RWPE1 (cell line): ENCODE results near the gene YTHDC1.
"Not testable (repeated sequence)": the region's sequence is repeated elsewhere in the genome, so short reads cannot be mapped to it uniquely, and the experiment has no call there.

ENCODE experiments used
- CTCF ChIA-PET: fragments of 350-600 bp; sonication (Branson Sonifier 250); formaldehyde crosslinking; extraction: SDS; loops from one replicate; lab custom pipeline; 2021; lab: Yijun Ruan, JAX
- POLR2A ChIA-PET: fragments of 400-600 bp; formaldehyde crosslinking; extraction: SDS; loops from one replicate; lab custom pipeline; 2020; ENCODE audit warnings: antibody characterized with exemption; ENCODE audit not compliant: low non-redundant PET; lab: Yijun Ruan, JAX
- DNase-seq: peaks from one replicate; pipeline ENCODE4 v3.0.0; 2012; ENCODE audit warnings: low spot score
- H3K27ac ChIP-seq: fragments of 450-650 bp; 2 replicates; pipeline ENCODE4 v1.5.1; 2017
- TF ChIP-seq, protein P1 (sequence below): fragments of 450-650 bp; conservative IDR thresholded peaks from 2 replicates; pipeline ENCODE4 v1.5.1; 2017; ENCODE audit warnings: low read depth, mild to moderate bottlenecking

Gene YTHDC1

DNA sequence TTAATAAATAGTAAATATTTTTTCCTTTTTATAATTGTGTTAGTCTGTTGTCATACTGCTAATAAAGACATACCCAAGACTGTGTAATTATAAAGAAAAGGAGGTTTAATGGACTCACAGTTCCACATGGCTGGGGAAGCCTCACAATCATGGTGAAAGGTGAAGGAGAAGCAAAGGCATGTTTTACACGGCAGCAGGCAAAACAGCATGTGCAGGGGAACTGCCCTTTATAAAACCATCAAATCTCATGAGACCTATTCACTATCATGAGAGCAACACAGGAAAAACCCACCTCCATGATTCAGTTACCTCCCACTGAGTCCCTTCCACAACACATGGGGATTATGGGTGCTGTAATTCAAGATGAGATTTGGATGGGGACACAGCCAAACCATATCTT, 58.6 kb downstream of the YTHDC1 start:
- no peak overlapping the region for H3K27ac ChIP-seq
- DNase-seq: no peak
- CTCF ChIA-PET: no interaction called here
- POLR2A ChIA-PET: no interaction called here
- TF ChIP-seq, protein P1, sequence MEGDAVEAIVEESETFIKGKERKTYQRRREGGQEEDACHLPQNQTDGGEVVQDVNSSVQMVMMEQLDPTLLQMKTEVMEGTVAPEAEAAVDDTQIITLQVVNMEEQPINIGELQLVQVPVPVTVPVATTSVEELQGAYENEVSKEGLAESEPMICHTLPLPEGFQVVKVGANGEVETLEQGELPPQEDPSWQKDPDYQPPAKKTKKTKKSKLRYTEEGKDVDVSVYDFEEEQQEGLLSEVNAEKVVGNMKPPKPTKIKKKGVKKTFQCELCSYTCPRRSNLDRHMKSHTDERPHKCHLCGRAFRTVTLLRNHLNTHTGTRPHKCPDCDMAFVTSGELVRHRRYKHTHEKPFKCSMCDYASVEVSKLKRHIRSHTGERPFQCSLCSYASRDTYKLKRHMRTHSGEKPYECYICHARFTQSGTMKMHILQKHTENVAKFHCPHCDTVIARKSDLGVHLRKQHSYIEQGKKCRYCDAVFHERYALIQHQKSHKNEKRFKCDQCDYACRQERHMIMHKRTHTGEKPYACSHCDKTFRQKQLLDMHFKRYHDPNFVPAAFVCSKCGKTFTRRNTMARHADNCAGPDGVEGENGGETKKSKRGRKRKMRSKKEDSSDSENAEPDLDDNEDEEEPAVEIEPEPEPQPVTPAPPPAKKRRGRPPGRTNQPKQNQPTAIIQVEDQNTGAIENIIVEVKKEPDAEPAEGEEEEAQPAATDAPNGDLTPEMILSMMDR: no peak

- TF ChIP-seq, protein P1: no peak
- no peak overlapping the region for H3K27ac ChIP-seq
- DNase-seq: no peak
- ChIA-PET CTCF (no interaction called here), POLR2A (no interaction called here)
Observed at GRCh38 chr4:68288393-68288740, 61.5 kb downstream of the YTHDC1 start.

DNA sequence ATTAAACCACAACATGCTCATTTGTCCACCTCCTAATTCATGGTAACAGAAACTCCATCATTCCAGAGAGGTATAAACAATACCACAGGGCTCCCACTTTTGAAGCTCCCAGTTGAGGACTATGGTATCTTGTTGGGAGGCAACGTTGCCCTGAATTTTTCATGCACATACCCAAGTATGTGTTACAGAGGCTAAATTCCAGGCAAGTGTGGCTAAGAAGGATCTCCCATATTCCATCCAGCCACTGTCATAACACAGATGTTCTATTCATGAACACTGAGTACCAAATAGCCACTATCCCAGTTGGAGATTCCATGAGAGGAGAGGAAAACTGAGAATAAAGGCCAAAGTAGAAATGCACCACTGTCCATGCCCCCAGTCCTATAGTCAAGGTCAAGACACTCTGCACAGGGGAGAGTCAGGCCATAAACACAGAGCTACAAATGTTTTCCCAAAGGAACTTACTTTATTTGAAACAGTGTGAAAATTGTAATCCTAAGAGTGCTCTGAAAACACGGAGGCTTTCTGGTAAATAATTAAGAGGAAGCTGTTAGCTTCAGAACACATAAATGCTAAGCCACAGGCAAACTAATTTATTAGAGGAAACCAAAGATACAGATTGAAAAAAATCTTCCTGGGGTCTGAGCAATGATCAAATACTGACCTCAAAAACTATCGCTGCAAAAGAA, 62.0 kb downstream of the YTHDC1 start:
- TF ChIP-seq, protein P1: no peak
- POLR2A ChIA-PET: interaction anchor here (0.8 kb wide), 1 partner anchor 60 kb away, joined by 3 read pairs; no protein-coding TSS in a partner anchor
- no peak overlapping the region for H3K27ac ChIP-seq
- DNase-seq: no peak
- CTCF ChIA-PET: no interaction called here

DNA sequence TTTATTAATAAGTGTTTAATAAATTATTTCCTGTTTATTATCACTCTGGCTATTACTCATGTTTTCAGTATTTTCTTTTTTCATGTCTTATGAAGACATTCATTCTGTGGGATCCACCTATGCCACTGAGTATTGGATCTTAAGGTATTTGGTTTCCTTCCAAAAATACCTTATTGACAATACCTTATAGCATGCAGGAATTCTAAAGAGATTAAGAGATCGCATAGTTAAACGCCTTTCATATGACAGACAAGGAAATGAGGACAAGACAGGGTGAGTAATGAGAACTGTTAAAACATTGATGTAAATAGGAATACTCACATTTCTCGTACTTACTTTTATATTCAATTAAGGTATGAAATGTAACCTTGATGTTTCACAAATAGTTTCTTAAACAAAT, 66.2 kb downstream of the YTHDC1 start:
- POLR2A ChIA-PET: no interaction called here
- CTCF ChIA-PET: interaction anchor here (1.0 kb wide), 1 partner anchor 12 kb away, joined by 4 read pairs; no protein-coding TSS in a partner anchor
- TF ChIP-seq, protein P1: no peak
- DNase-seq: peak; percentile 17
- H3K27ac ChIP-seq: no peak overlapping the region

DNA sequence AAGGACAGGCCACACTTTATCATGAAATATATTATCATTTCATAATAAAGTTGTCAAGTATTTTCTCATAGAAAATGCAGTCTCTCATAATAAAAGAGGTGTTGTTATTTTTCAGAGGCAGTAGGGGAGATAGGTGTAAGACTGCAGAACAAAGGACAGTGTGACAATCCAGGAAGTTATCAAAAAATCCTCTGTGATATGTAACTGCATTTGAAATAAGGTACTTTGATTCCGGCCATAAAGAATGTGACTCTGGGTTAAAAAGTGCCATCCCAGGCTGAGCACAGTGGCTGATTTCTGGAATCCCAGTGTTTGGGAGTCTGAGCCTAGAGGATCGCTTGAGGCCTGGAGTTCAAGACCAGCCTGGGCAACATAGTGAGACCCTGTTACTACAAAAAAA, 66.8 kb downstream of the YTHDC1 start:
- no peak overlapping the region for H3K27ac ChIP-seq
- CTCF ChIA-PET: no interaction called here
- TF ChIP-seq, protein P1: no peak
- POLR2A ChIA-PET: no interaction called here
- no peak for DNase-seq

GRCh38 chr4:68281796-68282740, 67.8 kb downstream of the YTHDC1 start:
- CTCF ChIA-PET: interaction anchor here (1.2 kb wide), 1 partner anchor 10 kb away, joined by 5 read pairs; no protein-coding TSS in a partner anchor
- DNase-seq, H3K27ac ChIP-seq, POLR2A ChIA-PET: not testable (repeated sequence)
